OCI-LY1 (cell line): Measurements from ENCODE around the gene ENTPD1.

Experiments
- H2AFZ ChIP-seq: fragments of 200-600 bp; sonication (generic), shearing (Covaris generic); 2 replicates; pipeline ENCODE4 v1.6.0; 2014; ENCODE audit warnings: antibody characterized with exemption, mild to moderate bottlenecking, low read length
- H3F3A ChIP-seq: fragments of 200-600 bp; sonication (generic), shearing (Covaris generic); 2 replicates; pipeline ENCODE4 v1.6.0; 2014; ENCODE audit warnings: mild to moderate bottlenecking, antibody characterized with exemption, low read length, moderate library complexity; ENCODE audit not compliant: insufficient read depth
- H3K27ac ChIP-seq: fragments of 200-600 bp; sonication (generic); 2 replicates; pipeline ENCODE4 v1.5.1; 2014; ENCODE audit warnings: low read length, mixed run types, mild to moderate bottlenecking, low read depth; ENCODE audit not compliant: poor library complexity, severe bottlenecking
- H3K27me3 ChIP-seq: fragments of 200-600 bp; sonication (generic); 2 replicates; pipeline ENCODE4 v1.6.0; 2014; ENCODE audit warnings: antibody characterized with exemption, mild to moderate bottlenecking, low read length, moderate library complexity; ENCODE audit not compliant: insufficient read depth
- H3K36me3 ChIP-seq: fragments of 200-600 bp; sonication (generic); 2 replicates; pipeline ENCODE4 v1.6.1; 2014; ENCODE audit warnings: mild to moderate bottlenecking, antibody characterized with exemption, low read length, moderate library complexity, mixed read lengths; ENCODE audit not compliant: insufficient read depth
- H3K4me1 ChIP-seq: fragments of 200-600 bp; sonication (generic); 2 replicates; pipeline ENCODE4 v1.5.1; 2014; ENCODE audit warnings: mild to moderate bottlenecking, low read length, moderate library complexity; ENCODE audit not compliant: insufficient read depth, severe bottlenecking
- H3K4me2 ChIP-seq: fragments of 200-600 bp; sonication (generic), shearing (Covaris generic); 2 replicates; pipeline ENCODE4 v1.6.1; 2014; ENCODE audit warnings: low read length
- H3K4me3 ChIP-seq: fragments of 200-600 bp; sonication (generic); 2 replicates; pipeline ENCODE4 v1.5.1; 2014; ENCODE audit warnings: low read length, low read depth, mild to moderate bottlenecking, mixed read lengths; ENCODE audit not compliant: poor library complexity, severe bottlenecking
- H3K79me2 ChIP-seq: fragments of 200-600 bp; shearing (Covaris generic); 2 replicates; pipeline ENCODE4 v1.6.1; 2016; ENCODE audit warnings: mixed run types, low read length, mixed read lengths; ENCODE audit not compliant: insufficient read depth
- H3K9ac ChIP-seq: fragments of 200-600 bp; sonication (generic), shearing (Covaris generic); 2 replicates; pipeline ENCODE4 v1.6.1; 2014; ENCODE audit warnings: mild to moderate bottlenecking, low read length, mixed read lengths
- H3K9me2 ChIP-seq: fragments of 200-600 bp; sonication (generic), shearing (Covaris generic); 2 replicates; pipeline ENCODE4 v1.6.1; 2014; ENCODE audit warnings: low read depth, mild to moderate bottlenecking, low read length, mixed read lengths
- H3K9me3 ChIP-seq: fragments of 200-600 bp; shearing (Covaris generic); 2 replicates; pipeline ENCODE4 v1.6.1; 2014; ENCODE audit warnings: low read length, mixed read lengths
- H4K20me1 ChIP-seq: fragments of 200-600 bp; sonication (generic), shearing (Covaris generic); 2 replicates; pipeline ENCODE4 v1.6.0; 2016; ENCODE audit warnings: mild to moderate bottlenecking, low read length; ENCODE audit not compliant: insufficient read depth
- CTCF ChIP-seq: fragments of 200-600 bp; sonication (generic), shearing (Covaris generic); IDR thresholded peaks from 2 replicates; pipeline ENCODE4 v1.5.1; 2017; ENCODE audit warnings: mild to moderate bottlenecking, antibody characterized with exemption, low read length, moderate library complexity, mixed read lengths
- EZH2 ChIP-seq: fragments of 200-600 bp; sonication (generic), shearing (Covaris generic); IDR thresholded peaks from 2 replicates; pipeline ENCODE4 v1.8.0; 2017; ENCODE audit warnings: borderline replicate concordance, mixed run types, mild to moderate bottlenecking, antibody characterized with exemption, low read length, moderate library complexity, mixed read lengths

ENTPD1 gene

GRCh38 chr10:95845411-95845810, 89.4 kb downstream of the ENTPD1 start:
- no peaks in the 10 kb centered on the region for H3K36me3 ChIP-seq
- H3K27ac ChIP-seq = no peak overlapping the region
- TF ChIP-seq CTCF = no peak
- TF ChIP-seq EZH2 = no peak
- H3K27me3 ChIP-seq = no peaks in the 10 kb centered on the region
- H2AFZ ChIP-seq = no peak overlapping the region
- no peaks in the 10 kb centered on the region for H3K9me3 ChIP-seq
- H3F3A ChIP-seq = no peaks in the 10 kb centered on the region
- H3K4me2 ChIP-seq = no peak overlapping the region
- no peaks in the 10 kb centered on the region for H3K4me1 ChIP-seq
- H3K9ac ChIP-seq = no peak overlapping the region
- no peak overlapping the region for H3K4me3 ChIP-seq
- no peaks in the 10 kb centered on the region for H3K79me2 ChIP-seq
- no peaks in the 10 kb centered on the region for H4K20me1 ChIP-seq
- H3K9me2 ChIP-seq = no peaks in the 10 kb centered on the region

GRCh38 chr10:95847007-95847406, 91.0 kb downstream of the ENTPD1 start:
- H3K4me3 ChIP-seq = no peak overlapping the region
- H3K27me3 ChIP-seq = no peaks in the 10 kb centered on the region
- H3K9ac ChIP-seq = no peak overlapping the region
- H3F3A ChIP-seq = no peaks in the 10 kb centered on the region
- H3K36me3 ChIP-seq = no peaks in the 10 kb centered on the region
- H3K9me2 ChIP-seq = no peaks in the 10 kb centered on the region
- no peak overlapping the region for H3K4me2 ChIP-seq
- H3K27ac ChIP-seq = no peak overlapping the region
- H3K4me1 ChIP-seq = no peaks in the 10 kb centered on the region
- no peaks in the 10 kb centered on the region for H4K20me1 ChIP-seq
- TF ChIP-seq EZH2 (no peak), CTCF (no peak)
- no peak overlapping the region for H2AFZ ChIP-seq
- no peaks in the 10 kb centered on the region for H3K79me2 ChIP-seq
- no peaks in the 10 kb centered on the region for H3K9me3 ChIP-seq

GRCh38 chr10:95848841-95849240, 92.9 kb downstream of the ENTPD1 start:
- no peaks in the 10 kb centered on the region for H3K27me3 ChIP-seq
- H3K4me1 ChIP-seq = no peaks in the 10 kb centered on the region
- no peaks in the 10 kb centered on the region for H3F3A ChIP-seq
- H3K9ac ChIP-seq = no peak overlapping the region
- no peaks in the 10 kb centered on the region for H3K9me2 ChIP-seq
- no peak overlapping the region for H2AFZ ChIP-seq
- no peak overlapping the region for H3K4me3 ChIP-seq
- H4K20me1 ChIP-seq = no peaks in the 10 kb centered on the region
- TF ChIP-seq CTCF = no peak
- no peak for TF ChIP-seq EZH2
- H3K79me2 ChIP-seq = no peaks in the 10 kb centered on the region
- no peaks in the 10 kb centered on the region for H3K9me3 ChIP-seq
- no peak overlapping the region for H3K4me2 ChIP-seq
- H3K27ac ChIP-seq = no peak overlapping the region
- H3K36me3 ChIP-seq = no peaks in the 10 kb centered on the region
